HEK293 (cell line): Measurements from ENCODE around the gene PANK4.

Experiments used
- KLF8 ChIP-seq: fragments of 450-650 bp; formaldehyde crosslinking; IDR thresholded peaks from 2 replicates; pipeline ENCODE4 v1.5.1; 2016; ENCODE audit warnings: missing biosample characterization, missing genetic modification characterization
- ZNF544 ChIP-seq: fragments of 450-650 bp; formaldehyde crosslinking; IDR thresholded peaks from 2 replicates; pipeline ENCODE4 v1.5.0; 2017; ENCODE audit warnings: missing biosample characterization, missing genetic modification characterization
- ZNF548 ChIP-seq: fragments of 450-650 bp; formaldehyde crosslinking; IDR thresholded peaks from 2 replicates; pipeline ENCODE4 v1.5.1; 2016; ENCODE audit warnings: missing biosample characterization, missing genetic modification characterization
- TF ChIP-seq, protein P1 (sequence below): fragments of 450-650 bp; formaldehyde crosslinking; IDR thresholded peaks from 2 replicates; pipeline ENCODE4 v1.5.1; 2016; ENCODE audit warnings: missing biosample characterization, missing genetic modification characterization
- TF ChIP-seq, protein P2 (sequence below): fragments of 450-650 bp; formaldehyde crosslinking; IDR thresholded peaks from 2 replicates; pipeline ENCODE4 v1.5.1; 2016; ENCODE audit warnings: missing biosample characterization, missing genetic modification characterization
- TF ChIP-seq, protein P3 (sequence below): fragments of 450-650 bp; formaldehyde crosslinking; conservative IDR thresholded peaks from 2 replicates; pipeline ENCODE4 v1.5.1; 2016; ENCODE audit warnings: low read depth, missing biosample characterization, missing genetic modification characterization

DNA sequence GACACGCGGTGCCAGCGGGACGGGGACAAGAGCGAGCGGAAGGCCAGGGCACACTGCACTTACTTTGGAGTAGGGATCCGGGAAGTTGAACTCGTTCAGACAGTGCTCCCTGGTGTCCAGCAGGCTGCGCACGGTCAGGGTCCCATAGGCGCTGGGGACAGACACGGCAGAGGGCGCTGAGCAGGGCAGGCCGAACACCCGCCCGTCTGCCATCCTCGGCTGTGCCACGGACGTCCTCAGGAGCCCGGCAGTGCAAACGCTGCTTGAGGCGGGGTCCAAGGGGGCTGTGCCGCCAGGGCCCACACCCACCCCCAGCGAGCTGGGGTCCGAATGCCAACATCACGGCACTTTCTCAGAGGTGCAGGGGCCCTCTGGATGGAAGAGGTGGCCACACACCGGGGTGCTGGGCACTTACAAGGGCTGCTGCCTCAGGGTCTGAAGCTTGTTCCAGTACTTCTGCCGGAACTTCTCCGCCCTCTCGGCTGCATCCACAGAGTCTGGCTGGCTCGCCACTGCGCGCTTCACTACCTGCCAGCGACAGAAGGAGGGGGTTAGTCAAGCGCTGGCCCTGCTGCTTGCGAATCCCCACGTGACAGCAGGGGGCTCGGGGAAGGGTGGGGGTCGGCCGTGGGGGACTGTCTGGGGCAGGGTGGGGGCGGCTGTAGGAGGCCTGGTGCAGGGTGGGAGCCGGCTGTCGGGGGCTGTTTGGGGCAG lies 12.3 kb downstream of the PANK4 start:
- TF ChIP-seq, protein P1, sequence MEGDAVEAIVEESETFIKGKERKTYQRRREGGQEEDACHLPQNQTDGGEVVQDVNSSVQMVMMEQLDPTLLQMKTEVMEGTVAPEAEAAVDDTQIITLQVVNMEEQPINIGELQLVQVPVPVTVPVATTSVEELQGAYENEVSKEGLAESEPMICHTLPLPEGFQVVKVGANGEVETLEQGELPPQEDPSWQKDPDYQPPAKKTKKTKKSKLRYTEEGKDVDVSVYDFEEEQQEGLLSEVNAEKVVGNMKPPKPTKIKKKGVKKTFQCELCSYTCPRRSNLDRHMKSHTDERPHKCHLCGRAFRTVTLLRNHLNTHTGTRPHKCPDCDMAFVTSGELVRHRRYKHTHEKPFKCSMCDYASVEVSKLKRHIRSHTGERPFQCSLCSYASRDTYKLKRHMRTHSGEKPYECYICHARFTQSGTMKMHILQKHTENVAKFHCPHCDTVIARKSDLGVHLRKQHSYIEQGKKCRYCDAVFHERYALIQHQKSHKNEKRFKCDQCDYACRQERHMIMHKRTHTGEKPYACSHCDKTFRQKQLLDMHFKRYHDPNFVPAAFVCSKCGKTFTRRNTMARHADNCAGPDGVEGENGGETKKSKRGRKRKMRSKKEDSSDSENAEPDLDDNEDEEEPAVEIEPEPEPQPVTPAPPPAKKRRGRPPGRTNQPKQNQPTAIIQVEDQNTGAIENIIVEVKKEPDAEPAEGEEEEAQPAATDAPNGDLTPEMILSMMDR (tag by site-specific recombination) = no peak
- TF ChIP-seq ZNF548 (tag by site-specific recombination) (no peak), ZNF544 (tag by site-specific recombination) (no peak), KLF8 (tag by site-specific recombination) (no peak)
- TF ChIP-seq, protein P2, sequence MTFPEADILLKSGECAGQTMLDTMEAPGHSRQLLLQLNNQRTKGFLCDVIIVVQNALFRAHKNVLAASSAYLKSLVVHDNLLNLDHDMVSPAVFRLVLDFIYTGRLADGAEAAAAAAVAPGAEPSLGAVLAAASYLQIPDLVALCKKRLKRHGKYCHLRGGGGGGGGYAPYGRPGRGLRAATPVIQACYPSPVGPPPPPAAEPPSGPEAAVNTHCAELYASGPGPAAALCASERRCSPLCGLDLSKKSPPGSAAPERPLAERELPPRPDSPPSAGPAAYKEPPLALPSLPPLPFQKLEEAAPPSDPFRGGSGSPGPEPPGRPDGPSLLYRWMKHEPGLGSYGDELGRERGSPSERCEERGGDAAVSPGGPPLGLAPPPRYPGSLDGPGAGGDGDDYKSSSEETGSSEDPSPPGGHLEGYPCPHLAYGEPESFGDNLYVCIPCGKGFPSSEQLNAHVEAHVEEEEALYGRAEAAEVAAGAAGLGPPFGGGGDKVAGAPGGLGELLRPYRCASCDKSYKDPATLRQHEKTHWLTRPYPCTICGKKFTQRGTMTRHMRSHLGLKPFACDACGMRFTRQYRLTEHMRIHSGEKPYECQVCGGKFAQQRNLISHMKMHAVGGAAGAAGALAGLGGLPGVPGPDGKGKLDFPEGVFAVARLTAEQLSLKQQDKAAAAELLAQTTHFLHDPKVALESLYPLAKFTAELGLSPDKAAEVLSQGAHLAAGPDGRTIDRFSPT (tag by site-specific recombination) = no peak
- TF ChIP-seq, protein P3, sequence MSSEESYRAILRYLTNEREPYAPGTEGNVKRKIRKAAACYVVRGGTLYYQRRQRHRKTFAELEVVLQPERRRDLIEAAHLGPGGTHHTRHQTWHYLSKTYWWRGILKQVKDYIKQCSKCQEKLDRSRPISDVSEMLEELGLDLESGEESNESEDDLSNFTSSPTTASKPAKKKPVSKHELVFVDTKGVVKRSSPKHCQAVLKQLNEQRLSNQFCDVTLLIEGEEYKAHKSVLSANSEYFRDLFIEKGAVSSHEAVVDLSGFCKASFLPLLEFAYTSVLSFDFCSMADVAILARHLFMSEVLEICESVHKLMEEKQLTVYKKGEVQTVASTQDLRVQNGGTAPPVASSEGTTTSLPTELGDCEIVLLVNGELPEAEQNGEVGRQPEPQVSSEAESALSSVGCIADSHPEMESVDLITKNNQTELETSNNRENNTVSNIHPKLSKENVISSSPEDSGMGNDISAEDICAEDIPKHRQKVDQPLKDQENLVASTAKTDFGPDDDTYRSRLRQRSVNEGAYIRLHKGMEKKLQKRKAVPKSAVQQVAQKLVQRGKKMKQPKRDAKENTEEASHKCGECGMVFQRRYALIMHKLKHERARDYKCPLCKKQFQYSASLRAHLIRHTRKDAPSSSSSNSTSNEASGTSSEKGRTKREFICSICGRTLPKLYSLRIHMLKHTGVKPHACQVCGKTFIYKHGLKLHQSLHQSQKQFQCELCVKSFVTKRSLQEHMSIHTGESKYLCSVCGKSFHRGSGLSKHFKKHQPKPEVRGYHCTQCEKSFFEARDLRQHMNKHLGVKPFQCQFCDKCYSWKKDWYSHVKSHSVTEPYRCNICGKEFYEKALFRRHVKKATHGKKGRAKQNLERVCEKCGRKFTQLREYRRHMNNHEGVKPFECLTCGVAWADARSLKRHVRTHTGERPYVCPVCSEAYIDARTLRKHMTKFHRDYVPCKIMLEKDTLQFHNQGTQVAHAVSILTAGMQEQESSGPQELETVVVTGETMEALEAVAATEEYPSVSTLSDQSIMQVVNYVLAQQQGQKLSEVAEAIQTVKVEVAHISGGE = no peak
